HepG2 (cell line): ENCODE data around the gene NCAPD2. TPM values are rescaled to one million over a fixed set of nuclear protein-coding genes. Genes with fewer than 3 reads are reported as not detected.
"Not testable (repeated sequence)": the region's sequence is repeated elsewhere in the genome, so short reads cannot be mapped to it uniquely, and the experiment has no call there.

Experiments
- ATAC-seq: fragments of 200-7000 bp; cut with Tn5 transposase; 3 replicates; pipeline ENCODE4 v1.9.1; 2020; ENCODE audit warnings: mild to moderate bottlenecking, moderate library complexity
- BruUV-seq: library from RNA; stranded (reverse); fragments of 400-500 nt; replicated peaks from 2 replicates; lab custom pipeline; 2021; lab: Mats Ljungman, UMichigan
- CTCF ChIA-PET: fragments of 300-600 bp; formaldehyde crosslinking; extraction: SDS; loops from one replicate; lab custom pipeline; 2021; ENCODE audit warnings: low total read pairs, inconsistent platforms, low intra/inter-chr PET ratio; lab: Yijun Ruan, JAX
- POLR2A ChIA-PET: fragments of 350-600 bp; sonication (Branson Sonifier 250); formaldehyde crosslinking; loops from one replicate; lab custom pipeline; 2020; ENCODE audit warnings: antibody characterized with exemption, inconsistent platforms; lab: Yijun Ruan, JAX
- DNase-seq: peaks from one replicate; pipeline ENCODE4 v3.0.0-alpha.2; 2015; ENCODE audit warnings: low spot score
- FAIRE-seq: peaks from 3 replicates; lab custom pipeline; 2011; peaks lifted over from hg19 to GRCh38; lab: Jason Lieb, UNC
- H2AFZ ChIP-seq: one replicate; pipeline ENCODE4 v1.6.1; 2011; ENCODE audit warnings: low read length, inconsistent platforms
- H3K27ac ChIP-seq: fragments of 300-600 bp; 3 replicates; pipeline ENCODE4 v1.8.0; 2011; ENCODE audit warnings: mixed run types, mild to moderate bottlenecking, mixed read lengths, low read length, inconsistent platforms; ENCODE audit not compliant: insufficient read depth; ENCODE audit errors: extremely low read length
- H3K27me3 ChIP-seq, 2 experiments: fragments of 200-600 bp in 1 of 2; 2 replicates in 1 of 2; 3 replicates in 1 of 2; pipeline versions ENCODE4 v1.6.0 to v1.8.0; 2011; ENCODE audit warnings: low read length in 2 of 2, mild to moderate bottlenecking in 2 of 2, moderate library complexity in 2 of 2, inconsistent platforms in 1 of 2; ENCODE audit not compliant: insufficient read depth in 2 of 2, control insufficient read depth in 1 of 2
- H3K36me3 ChIP-seq, 2 experiments: fragments of 200-600 bp in 1 of 2; replicated peaks in 1 of 2; 2 replicates in 1 of 2; 3 replicates in 1 of 2; pipeline versions ENCODE4 v1.5.1 to v1.8.0; 2011; ENCODE audit warnings: low read length in 2 of 2, inconsistent platforms in 1 of 2; ENCODE audit not compliant: insufficient read depth in 2 of 2, control insufficient read depth in 1 of 2
- H3K4me1 ChIP-seq: 2 replicates; pipeline ENCODE4 v1.5.1; 2012; ENCODE audit warnings: low read length, inconsistent platforms; ENCODE audit not compliant: insufficient read depth
- H3K4me2 ChIP-seq: 2 replicates; pipeline ENCODE4 v1.6.0; 2011; ENCODE audit warnings: low read depth, low read length, inconsistent platforms
- H3K4me3 ChIP-seq, 3 experiments: fragments of 200-600 bp in 1 of 3; sonication (generic), shearing (Covaris generic) in 1 of 3; replicated peaks in 1 of 3; 2 replicates each; pipeline ENCODE4 v1.5.1; 2011 to 2016; ENCODE audit warnings: low read length in 3 of 3, inconsistent platforms in 2 of 3, low read depth in 2 of 3, mild to moderate bottlenecking in 2 of 3, control low read depth in 1 of 3, mixed read lengths in 1 of 3; ENCODE audit not compliant: insufficient read depth in 1 of 3
- H3K79me2 ChIP-seq: one replicate; pipeline ENCODE4 v1.6.1; 2011; ENCODE audit warnings: low read length, inconsistent platforms; ENCODE audit not compliant: insufficient read depth
- H3K9ac ChIP-seq: 2 replicates; pipeline ENCODE4 v1.6.0; 2011; ENCODE audit warnings: mild to moderate bottlenecking, low read depth, low read length, inconsistent platforms; ENCODE audit not compliant: insufficient read depth
- H3K9me3 ChIP-seq: 2 replicates; pipeline ENCODE4 v1.5.1; 2012; ENCODE audit warnings: mild to moderate bottlenecking, low read length
- H4K20me1 ChIP-seq: 2 replicates; pipeline ENCODE4 v1.6.0; 2011; ENCODE audit warnings: inconsistent platforms, mild to moderate bottlenecking, low read length, moderate library complexity; ENCODE audit not compliant: insufficient read depth
- BORCS8-MEF2B ChIP-seq: sonication (generic); formaldehyde crosslinking; IDR thresholded peaks from 2 replicates; pipeline ENCODE4 v1.8.0; 2022; ENCODE audit warnings: mild to moderate bottlenecking, missing genetic modification reagents
- JARID2 ChIP-seq: sonication (generic); formaldehyde crosslinking; IDR thresholded peaks from 2 replicates; pipeline ENCODE4 v1.8.1; 2023; ENCODE audit warnings: missing genetic modification reagents, inconsistent platforms; ENCODE audit not compliant: insufficient replicate concordance
- NFKB2 ChIP-seq: sonication (generic); formaldehyde crosslinking; IDR thresholded peaks from 2 replicates; pipeline ENCODE4 v1.4.0; 2020; ENCODE audit warnings: missing genetic modification reagents, borderline replicate concordance
- STAT5B ChIP-seq: sonication (generic); formaldehyde crosslinking; IDR thresholded peaks from 2 replicates; pipeline ENCODE4 v1.4.0; 2020; ENCODE audit warnings: missing genetic modification reagents
- ZNF121 ChIP-seq: sonication (generic); formaldehyde crosslinking; IDR thresholded peaks from 2 replicates; pipeline ENCODE4 v1.5.0; 2020; ENCODE audit warnings: mild to moderate bottlenecking, missing genetic modification reagents
- ZNF260 ChIP-seq: sonication (generic); formaldehyde crosslinking; IDR thresholded peaks from 2 replicates; pipeline ENCODE4 v1.4.0; 2020; ENCODE audit warnings: missing genetic modification reagents, low read depth, mild to moderate bottlenecking, borderline replicate concordance
- ZNF263 ChIP-seq: sonication (generic); formaldehyde crosslinking; IDR thresholded peaks from 2 replicates; pipeline ENCODE4 v1.4.0; 2020; ENCODE audit warnings: missing genetic modification reagents
- WGBS: methylation state at CpG from one replicate; pipeline ENCODE4 v1.1.6; 2017; ENCODE audit warnings: low lambda C conversion rate; 5-methylcytosine and 5-hydroxymethylcytosine counted together
- in situ Hi-C: cut with HindIII; loops from 2 replicates; pipeline ENCODE4 v1.10.0; 2017; ENCODE audit warnings: low pct_unique_long_range_greater_than_20kb; ENCODE audit not compliant: extremely low pct_ligation_motif_present
- intact Hi-C: fragments of 100-400 bp; cut with micrococcal nuclease; formaldehyde crosslinking; loops from one replicate; pipeline ENCODE4 v1.10.0; 2022; ENCODE audit not compliant: unreplicated experiment
- polyA plus RNA-seq, 8 experiments: library from polyadenylated mRNA; depleted of rRNA in 3 of 8; stranded (reverse) in 7 of 8; unstranded in 1 of 8; fragments of >200 nt; fragmentation: Illumina TruSeq in 4 of 8; extraction: Trizol in 4 of 8; gene quantifications; 2 replicates each; pipeline versions ENCODE4 v1.2.1 to v1.2.3, GENCODE V29; 2011 to 2016; ENCODE audit warnings: low read depth in 4 of 8, missing spikeins in 1 of 8, mixed read lengths in 1 of 8; ENCODE audit not compliant: insufficient read depth in 1 of 8
- total RNA-seq, 5 experiments: library from RNA; depleted of rRNA; stranded (reverse); fragments of >200 nt; fragmentation: Illumina TruSeq; extraction: Trizol; gene quantifications; 2 replicates each; pipeline ENCODE4 v1.2.3, GENCODE V29; 2016; ENCODE audit warnings: low read depth in 1 of 5
- TF ChIP-seq, protein P1 (sequence below): sonication (generic); formaldehyde crosslinking; IDR thresholded peaks from 2 replicates; pipeline ENCODE4 v1.8.0; 2022; ENCODE audit warnings: missing genetic modification reagents, mild to moderate bottlenecking, moderate library complexity, borderline replicate concordance
- TF ChIP-seq, protein P2 (sequence below): sonication (generic); formaldehyde crosslinking; IDR thresholded peaks from 2 replicates; pipeline ENCODE4 v1.4.0; 2020; ENCODE audit warnings: missing genetic modification reagents

The NCAPD2 gene
- total and polyA plus RNA-seq, 2 of the 13 experiments (the other 11 are each of a cell fraction or from before 2014, with no cell fraction given), result 51.1 to 65.6 TPM

DNA sequence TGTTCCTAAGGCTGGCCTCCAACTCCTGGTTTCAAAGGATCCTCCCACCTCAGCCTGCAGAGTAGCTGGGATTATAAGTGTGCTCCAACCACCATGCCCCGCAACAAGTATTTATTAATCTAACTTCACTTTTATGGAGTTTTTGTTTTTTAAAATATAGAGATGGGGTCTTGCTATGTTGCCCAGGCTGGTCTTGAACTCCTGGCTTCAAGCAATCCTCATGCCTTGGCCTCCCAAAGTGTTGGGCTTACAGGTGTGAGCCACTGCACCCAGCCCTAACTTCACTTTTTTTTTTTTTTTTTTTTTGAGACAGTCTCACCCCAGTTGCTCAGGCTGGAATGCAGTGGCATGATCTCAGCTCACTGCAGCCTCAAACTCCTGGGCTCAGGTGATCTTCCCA, 3.2 kb upstream of the NCAPD2 start:
- H3K9me3 ChIP-seq, H2AFZ ChIP-seq, H3K27ac ChIP-seq, CTCF ChIA-PET, H3K4me3 ChIP-seq, FAIRE-seq, H3K9ac ChIP-seq, H4K20me1 ChIP-seq, intact Hi-C loops, H3K27me3 ChIP-seq, BruUV-seq, in situ Hi-C loops, ATAC-seq, H3K4me2 ChIP-seq, DNase-seq: not testable (repeated sequence)
- peaks cover 21% of the 10 kb centered on the region for H3K4me1 ChIP-seq
- peak; percentile 53; the same call in 1 of the 2 replicates for TF ChIP-seq ZNF121 (CRISPR knock-in tag)
- H3K79me2 ChIP-seq, result peaks cover 29% of the 10 kb centered on the region
- H3K36me3 ChIP-seq, result peaks cover 0 to 14% of the 10 kb centered on the region in 2 experiments; a peak in 2 of 5 replicates
- POLR2A ChIA-PET, result interaction anchor here (1.4 to 1.8 kb wide), 2 partner anchors 43 to 107 kb away, joined by 4 read pairs; partner anchors contain the start of genes GAPDH and LTBR
- 96% methylated on average over 1 of the region's 1 CpG for WGBS

DNA sequence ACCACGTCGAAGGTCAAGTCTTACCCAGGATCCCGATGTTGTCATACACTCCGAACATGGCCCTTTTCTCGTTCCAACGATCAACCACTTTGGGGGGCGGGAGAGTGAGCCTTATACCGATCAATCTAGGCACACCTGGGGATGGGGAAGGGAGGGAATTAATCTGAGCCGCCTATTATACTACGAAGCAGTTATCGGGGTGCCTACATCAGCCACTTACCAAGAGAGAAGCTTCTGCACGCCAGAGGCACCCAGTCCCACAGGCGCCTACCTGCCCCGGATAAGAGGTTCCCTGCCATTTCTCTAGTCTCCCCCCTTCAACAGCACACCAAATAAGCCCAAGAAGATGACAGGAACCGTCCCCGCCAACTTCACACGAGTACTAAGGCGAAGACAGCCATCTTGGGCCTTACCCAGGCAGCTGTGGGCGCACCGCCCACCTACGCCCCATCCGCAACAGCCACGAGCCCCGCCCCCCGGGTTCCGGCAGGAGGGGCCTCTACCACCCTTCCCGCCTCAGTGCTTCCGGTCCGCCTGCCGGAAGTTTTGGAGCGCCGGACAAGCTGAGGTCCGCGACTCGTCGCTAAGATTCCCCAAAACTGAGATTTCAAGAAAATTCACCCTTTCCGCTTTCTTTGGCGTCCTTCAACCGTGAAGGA, 935 bp upstream of the NCAPD2 start, which contains the start of gene MRPL51:
TSS of gene MRPL51 (minus strand) at position 425 of the 659 bp plus-strand sequence. CDS start at position 299, 126 bp downstream.
- ATAC-seq, result peak; percentile 95
- H3K79me2 ChIP-seq, result peaks cover 41% of the 10 kb centered on the region
- H3K9me3 ChIP-seq, result no peaks in the 10 kb centered on the region
- intact Hi-C loops (no loop called here), in situ Hi-C loops (no loop called here)
- POLR2A ChIA-PET, result interaction anchor here (0.7 to 2.0 kb wide), 21 partner anchors 9 to 299 kb away, joined by 3 to 38 read pairs (median 5); partner anchors contain the start of genes COPS7A, GAPDH, LTBR and NOP2
- peak within 1 kb of the TSS; percentile 94 for H3K9ac ChIP-seq
- CTCF ChIA-PET, result no interaction called here
- H3K27ac ChIP-seq, result peak within 1 kb of the TSS; percentile 98
- peaks cover 7% of the 10 kb centered on the region for H4K20me1 ChIP-seq
- H3K4me1 ChIP-seq, result peaks cover 38% of the 10 kb centered on the region
- peak; percentile 90 for DNase-seq
- no peak for FAIRE-seq
- BruUV-seq, result TSS peak; percentile 93
- peak within 1 kb of the TSS; percentile 80 to 83 (median 81) for H3K4me3 ChIP-seq
- 2% methylated on average over 31 of the region's 39 CpGs for WGBS
- no peak within 1 kb of the TSS for H2AFZ ChIP-seq
- H3K27me3 ChIP-seq, result no peaks in the 10 kb centered on the region; a peak in 1 of 5 replicates
- H3K4me2 ChIP-seq, result peak within 1 kb of the TSS; percentile 97
- peaks cover 4 to 28% of the 10 kb centered on the region in 2 experiments; a peak in 3 of 5 replicates for H3K36me3 ChIP-seq
- TF ChIP-seq JARID2 (CRISPR knock-in tag) (peak; percentile 38), NFKB2 (CRISPR knock-in tag) (no peak; the same call in none of the 2 replicates), STAT5B (CRISPR knock-in tag) (no peak), ZNF263 (CRISPR knock-in tag) (no peak), BORCS8-MEF2B (CRISPR knock-in tag) (no peak), ZNF260 (CRISPR knock-in tag) (no peak)
- TF ChIP-seq, protein P1, sequence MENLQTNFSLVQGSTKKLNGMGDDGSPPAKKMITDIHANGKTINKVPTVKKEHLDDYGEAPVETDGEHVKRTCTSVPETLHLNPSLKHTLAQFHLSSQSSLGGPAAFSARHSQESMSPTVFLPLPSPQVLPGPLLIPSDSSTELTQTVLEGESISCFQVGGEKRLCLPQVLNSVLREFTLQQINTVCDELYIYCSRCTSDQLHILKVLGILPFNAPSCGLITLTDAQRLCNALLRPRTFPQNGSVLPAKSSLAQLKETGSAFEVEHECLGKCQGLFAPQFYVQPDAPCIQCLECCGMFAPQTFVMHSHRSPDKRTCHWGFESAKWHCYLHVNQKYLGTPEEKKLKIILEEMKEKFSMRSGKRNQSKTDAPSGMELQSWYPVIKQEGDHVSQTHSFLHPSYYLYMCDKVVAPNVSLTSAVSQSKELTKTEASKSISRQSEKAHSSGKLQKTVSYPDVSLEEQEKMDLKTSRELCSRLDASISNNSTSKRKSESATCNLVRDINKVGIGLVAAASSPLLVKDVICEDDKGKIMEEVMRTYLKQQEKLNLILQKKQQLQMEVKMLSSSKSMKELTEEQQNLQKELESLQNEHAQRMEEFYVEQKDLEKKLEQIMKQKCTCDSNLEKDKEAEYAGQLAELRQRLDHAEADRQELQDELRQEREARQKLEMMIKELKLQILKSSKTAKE, result no peak
- TF ChIP-seq, protein P2, sequence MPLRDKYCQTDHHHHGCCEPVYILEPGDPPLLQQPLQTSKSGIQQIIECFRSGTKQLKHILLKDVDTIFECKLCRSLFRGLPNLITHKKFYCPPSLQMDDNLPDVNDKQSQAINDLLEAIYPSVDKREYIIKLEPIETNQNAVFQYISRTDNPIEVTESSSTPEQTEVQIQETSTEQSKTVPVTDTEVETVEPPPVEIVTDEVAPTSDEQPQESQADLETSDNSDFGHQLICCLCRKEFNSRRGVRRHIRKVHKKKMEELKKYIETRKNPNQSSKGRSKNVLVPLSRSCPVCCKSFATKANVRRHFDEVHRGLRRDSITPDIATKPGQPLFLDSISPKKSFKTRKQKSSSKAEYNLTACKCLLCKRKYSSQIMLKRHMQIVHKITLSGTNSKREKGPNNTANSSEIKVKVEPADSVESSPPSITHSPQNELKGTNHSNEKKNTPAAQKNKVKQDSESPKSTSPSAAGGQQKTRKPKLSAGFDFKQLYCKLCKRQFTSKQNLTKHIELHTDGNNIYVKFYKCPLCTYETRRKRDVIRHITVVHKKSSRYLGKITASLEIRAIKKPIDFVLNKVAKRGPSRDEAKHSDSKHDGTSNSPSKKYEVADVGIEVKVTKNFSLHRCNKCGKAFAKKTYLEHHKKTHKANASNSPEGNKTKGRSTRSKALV (CRISPR knock-in tag), result no peak
